ENCODE data around the gene CALML5. TPM values are rescaled to one million over a fixed set of nuclear protein-coding genes. Genes with fewer than 3 reads are reported as not detected.

CALML5 gene
- polyA plus RNA-seq, 1 of the 3 experiments (the other 2 are of a cell fraction): not detected

DNA sequence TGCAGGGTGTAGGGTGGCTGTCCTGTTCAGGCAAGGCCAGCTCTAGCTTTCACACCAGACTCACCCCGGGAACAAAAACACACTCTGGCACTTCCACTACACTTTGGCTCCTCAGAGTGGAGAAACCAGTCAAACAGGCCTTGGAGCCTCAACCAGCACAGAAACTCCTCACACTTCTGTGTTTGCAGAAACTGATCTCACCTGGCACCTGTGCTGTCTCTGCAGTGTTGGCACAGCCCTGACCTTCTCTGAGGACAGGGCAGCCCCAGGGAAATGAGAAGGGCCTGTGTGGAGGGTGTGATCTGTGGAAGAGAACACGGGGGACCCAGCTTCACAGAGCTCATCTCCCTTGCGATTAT, 4.1 kb upstream of the CALML5 start:
- 22% methylated on average over 1 of the region's 3 CpGs for WGBS (ENCODE audit: low lambda C conversion rate)
- Histone ChIP-seq H3K36me3 (replicated peaks in 1 of 2; ENCODE audit: control insufficient read depth in 1 of 2, insufficient read depth in 2 of 2, low read length in 1 of 2) (no peaks in the 10 kb centered on the region), H2AFZ (ENCODE audit: low read depth) (no peak overlapping the region), H3K27me3 (ENCODE audit: insufficient read depth) (peaks cover 8% of the 10 kb centered on the region), H4K20me1 (ENCODE audit: insufficient read depth) (no peaks in the 10 kb centered on the region), H3K4me1 (ENCODE audit: control insufficient read depth in 1 of 2, insufficient read depth in 2 of 2, low read depth in 1 of 2, low read length in 1 of 2) (no peaks in the 10 kb centered on the region; a peak in 1 of 4 replicates), H3K27ac (ENCODE audit: low read depth in 2 of 2, low read length in 1 of 2) (no peak overlapping the region), H3K9me2 (no peaks in the 10 kb centered on the region), H3K9ac (no peak overlapping the region), H3K4me2 (no peak overlapping the region), H3K79me2 (ENCODE audit: insufficient read depth) (no peaks in the 10 kb centered on the region), H3K9me3 (no peaks in the 10 kb centered on the region), H3K4me3 (ENCODE audit: low read depth in 2 of 2, low read length in 1 of 2) (no peak overlapping the region), H3F3A (replicated peaks; ENCODE audit: insufficient read depth) (no peaks in the 10 kb centered on the region)
- no peak for TF ChIP-seq SIN3A (IDR thresholded peaks at IDR 0.05; ENCODE audit: borderline replicate concordance, low read depth, low read length)
- no peak for TF ChIP-seq USF2 (IDR thresholded peaks at IDR 0.05; ENCODE audit: borderline replicate concordance, low read depth, low read length)
- no peak for TF ChIP-seq CHD2 (IDR thresholded peaks at IDR 0.05; ENCODE audit: low read length, partially characterized antibody)
- TF ChIP-seq, protein P1, sequence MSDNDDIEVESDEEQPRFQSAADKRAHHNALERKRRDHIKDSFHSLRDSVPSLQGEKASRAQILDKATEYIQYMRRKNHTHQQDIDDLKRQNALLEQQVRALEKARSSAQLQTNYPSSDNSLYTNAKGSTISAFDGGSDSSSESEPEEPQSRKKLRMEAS (IDR thresholded peaks at IDR 0.05; ENCODE audit: low read depth): no peak
- no peak for TF ChIP-seq RCOR1 (IDR thresholded peaks at IDR 0.05; ENCODE audit: low read length)
- no peak for TF ChIP-seq TAF1 (IDR thresholded peaks at IDR 0.05; ENCODE audit: borderline replicate concordance, low read depth, low read length)
- TF ChIP-seq FOXM1 (IDR thresholded peaks at IDR 0.05; ENCODE audit: low read depth): no peak
- TF ChIP-seq EZH2phosphoT487 (IDR thresholded peaks at IDR 0.05; ENCODE audit: borderline replicate concordance, low read depth): no peak
- no peak for TF ChIP-seq EP300 (IDR thresholded peaks at IDR 0.05; ENCODE audit: borderline replicate concordance in 1 of 2, low read depth in 1 of 2, low read length in 1 of 2)
- no peak for TF ChIP-seq TCF12 (IDR thresholded peaks at IDR 0.05)
- TF ChIP-seq USF1 (IDR thresholded peaks at IDR 0.05; ENCODE audit: borderline replicate concordance, low read depth): no peak
- no peak for TF ChIP-seq GATA2 (CRISPR knock-in tag; IDR thresholded peaks at IDR 0.05)
- no peak for TF ChIP-seq MXI1 (IDR thresholded peaks at IDR 0.05; ENCODE audit: low read depth, low read length)
- no peak for TF ChIP-seq REST (IDR thresholded peaks at IDR 0.05; ENCODE audit: low read depth, low read length)
- TF ChIP-seq, protein P2, sequence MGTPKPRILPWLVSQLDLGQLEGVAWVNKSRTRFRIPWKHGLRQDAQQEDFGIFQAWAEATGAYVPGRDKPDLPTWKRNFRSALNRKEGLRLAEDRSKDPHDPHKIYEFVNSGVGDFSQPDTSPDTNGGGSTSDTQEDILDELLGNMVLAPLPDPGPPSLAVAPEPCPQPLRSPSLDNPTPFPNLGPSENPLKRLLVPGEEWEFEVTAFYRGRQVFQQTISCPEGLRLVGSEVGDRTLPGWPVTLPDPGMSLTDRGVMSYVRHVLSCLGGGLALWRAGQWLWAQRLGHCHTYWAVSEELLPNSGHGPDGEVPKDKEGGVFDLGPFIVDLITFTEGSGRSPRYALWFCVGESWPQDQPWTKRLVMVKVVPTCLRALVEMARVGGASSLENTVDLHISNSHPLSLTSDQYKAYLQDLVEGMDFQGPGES (IDR thresholded peaks at IDR 0.05; ENCODE audit: low read depth, low read length): no peak
- TF ChIP-seq SMC3 (IDR thresholded peaks at IDR 0.05; ENCODE audit: low read depth, low read length): no peak
- POLR2A ChIA-PET: no interaction called here
- CTCF ChIA-PET: no interaction called here
- no peak for DNase-seq

Measured in SK-N-SH (cell line).